ENCODE measurements around the gene SCFD2.

Gene SCFD2

DNA sequence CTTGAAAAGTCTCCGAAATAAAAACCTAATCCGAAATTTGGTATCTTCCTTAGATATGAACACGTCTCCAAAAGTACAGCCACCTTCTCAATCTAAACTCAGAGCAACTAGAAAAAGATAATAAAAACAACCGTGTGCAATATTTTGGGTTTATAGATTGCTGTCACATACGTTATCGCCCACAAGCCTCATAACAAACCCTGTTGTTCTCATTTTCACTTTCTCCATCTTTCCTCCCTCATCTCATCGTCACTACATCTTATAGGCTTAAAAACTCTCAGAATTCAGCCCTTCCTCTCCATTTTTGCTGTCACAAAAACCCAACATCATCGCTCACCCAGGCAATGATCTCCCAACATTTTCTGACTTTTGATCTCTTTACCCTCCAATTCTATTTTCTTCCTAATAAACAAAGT lies 448 bp upstream of the SCFD2 start:
- peaks cover 18% of the 10 kb centered on the region for H3K4me1 ChIP-seq (ENCODE audit: control insufficient read depth, insufficient read depth, low read length, unreplicated experiment)
- peaks cover 30% of the 10 kb centered on the region for H3K79me2 ChIP-seq (ENCODE audit: control insufficient read depth, insufficient read depth, low read length, unreplicated experiment)
- H3K27ac ChIP-seq (ENCODE audit: low read depth, low read length), result no peak overlapping the region

GRCh38 chr4:53365121-53365485 lies 758 bp downstream of the SCFD2 start:
- H3K79me2 ChIP-seq (ENCODE audit: control insufficient read depth, insufficient read depth, low read length, unreplicated experiment), result peaks cover 40% of the 10 kb centered on the region

More for the DNA sequence above, 448 bp upstream of the SCFD2 start:
- peak overlapping the region; percentile 93 for H2AFZ ChIP-seq (ENCODE audit: low read length, unreplicated experiment)
- no peaks in the 10 kb centered on the region for H3K27me3 ChIP-seq (ENCODE audit: insufficient read depth, low read length)
- no peaks in the 10 kb centered on the region for H3K36me3 ChIP-seq (ENCODE audit: insufficient read depth, low read length)
- H3K4me3 ChIP-seq (ENCODE audit: low read depth, low read length), result peak overlapping the region; percentile 93

DNA sequence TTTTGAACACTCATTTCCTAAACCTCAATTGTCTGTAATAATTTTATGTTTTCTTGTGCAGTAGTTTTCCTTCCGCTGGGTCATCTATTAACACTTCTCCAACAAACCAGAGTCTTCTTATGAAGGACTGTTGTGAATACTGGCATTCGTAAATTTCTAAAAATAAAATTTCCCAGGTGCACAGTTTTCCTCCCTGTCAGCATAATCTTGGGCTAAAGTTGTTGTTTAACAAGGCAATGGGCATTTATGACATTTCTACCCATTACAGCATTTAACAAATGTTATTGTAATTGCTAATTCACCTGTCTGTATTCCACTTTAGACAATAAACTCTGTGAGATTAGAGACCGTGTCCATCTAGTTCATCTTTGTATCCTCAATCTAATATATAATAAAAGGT lies 1.2 kb downstream of the SCFD2 start:
- Histone ChIP-seq H3K36me3 (ENCODE audit: insufficient read depth, low read length) (no peaks in the 10 kb centered on the region), H2AFZ (ENCODE audit: low read length, unreplicated experiment) (no peak overlapping the region), H3K4me3 (ENCODE audit: low read depth, low read length) (peak overlapping the region; percentile 93), H3K27me3 (ENCODE audit: insufficient read depth, low read length) (no peaks in the 10 kb centered on the region), H3K4me1 (ENCODE audit: control insufficient read depth, insufficient read depth, low read length, unreplicated experiment) (peaks cover 23% of the 10 kb centered on the region), H3K79me2 (ENCODE audit: control insufficient read depth, insufficient read depth, low read length, unreplicated experiment) (peaks cover 44% of the 10 kb centered on the region), H3K27ac (ENCODE audit: low read depth, low read length) (no peak overlapping the region)

More at GRCh38 chr4:53365121-53365485, 758 bp downstream of the SCFD2 start:
- H3K36me3 ChIP-seq (ENCODE audit: insufficient read depth, low read length), result no peaks in the 10 kb centered on the region
- peaks cover 23% of the 10 kb centered on the region for H3K4me1 ChIP-seq (ENCODE audit: control insufficient read depth, insufficient read depth, low read length, unreplicated experiment)
- peak overlapping the region; percentile 93 for H3K4me3 ChIP-seq (ENCODE audit: low read depth, low read length)
- H3K27me3 ChIP-seq (ENCODE audit: insufficient read depth, low read length), result no peaks in the 10 kb centered on the region
- peak overlapping the region; percentile 3; the same call in 1 of the 2 replicates for H3K27ac ChIP-seq (ENCODE audit: low read depth, low read length)
- peak overlapping the region; percentile 99 for H2AFZ ChIP-seq (ENCODE audit: low read length, unreplicated experiment)

DNA sequence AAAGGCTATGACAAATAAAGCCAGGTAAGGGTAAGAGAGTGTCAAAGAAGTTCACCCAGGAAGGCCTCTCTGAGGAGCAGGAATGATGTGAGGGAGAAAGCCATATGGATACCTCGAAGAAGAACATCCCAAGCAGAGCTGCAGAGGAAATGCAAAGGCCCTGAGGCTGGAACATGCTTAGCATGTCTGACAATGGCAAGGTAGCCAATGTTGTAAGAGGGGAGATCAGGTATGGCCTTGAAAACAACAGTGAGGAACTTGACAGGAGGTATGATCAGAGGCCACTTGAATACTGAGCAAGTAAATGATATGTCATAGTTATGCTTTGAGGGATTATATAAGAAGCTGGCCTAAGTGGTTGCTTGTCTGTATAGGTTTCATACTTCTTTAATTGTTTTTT lies 3.8 kb downstream of the SCFD2 start:
- H3K27me3 ChIP-seq (ENCODE audit: insufficient read depth, low read length), result no peaks in the 10 kb centered on the region
- no peak overlapping the region for H3K27ac ChIP-seq (ENCODE audit: low read depth, low read length)
- no peaks in the 10 kb centered on the region for H3K36me3 ChIP-seq (ENCODE audit: insufficient read depth, low read length)
- H3K4me3 ChIP-seq (ENCODE audit: low read depth, low read length), result peak overlapping the region; percentile 46
- no peak overlapping the region for H2AFZ ChIP-seq (ENCODE audit: low read length, unreplicated experiment)
- peaks cover 23% of the 10 kb centered on the region for H3K4me1 ChIP-seq (ENCODE audit: control insufficient read depth, insufficient read depth, low read length, unreplicated experiment)
- H3K79me2 ChIP-seq (ENCODE audit: control insufficient read depth, insufficient read depth, low read length, unreplicated experiment), result peaks cover 52% of the 10 kb centered on the region

- Histone ChIP-seq H3K27ac (ENCODE audit: low read depth, low read length) (no peak overlapping the region), H2AFZ (ENCODE audit: low read length, unreplicated experiment) (no peak overlapping the region), H3K36me3 (ENCODE audit: insufficient read depth, low read length) (no peaks in the 10 kb centered on the region), H3K27me3 (ENCODE audit: insufficient read depth, low read length) (no peaks in the 10 kb centered on the region), H3K79me2 (ENCODE audit: control insufficient read depth, insufficient read depth, low read length, unreplicated experiment) (peaks cover 52% of the 10 kb centered on the region), H3K4me1 (ENCODE audit: control insufficient read depth, insufficient read depth, low read length, unreplicated experiment) (peaks cover 23% of the 10 kb centered on the region), H3K4me3 (ENCODE audit: low read depth, low read length) (peak overlapping the region; percentile 46)
Observed at GRCh38 chr4:53361451-53361850, 4.4 kb downstream of the SCFD2 start.

GRCh38 chr4:53355930-53356521 lies 9.8 kb downstream of the SCFD2 start:
- Histone ChIP-seq H3K4me1 (ENCODE audit: control insufficient read depth, insufficient read depth, low read length, unreplicated experiment) (peaks cover 2% of the 10 kb centered on the region), H3K36me3 (ENCODE audit: insufficient read depth, low read length) (peaks cover 15% of the 10 kb centered on the region), H3K79me2 (ENCODE audit: control insufficient read depth, insufficient read depth, low read length, unreplicated experiment) (peaks cover 26% of the 10 kb centered on the region), H2AFZ (ENCODE audit: low read length, unreplicated experiment) (no peak overlapping the region), H3K27ac (ENCODE audit: low read depth, low read length) (no peak overlapping the region), H3K27me3 (ENCODE audit: insufficient read depth, low read length) (no peaks in the 10 kb centered on the region), H3K4me3 (ENCODE audit: low read depth, low read length) (no peak overlapping the region)

GRCh38 chr4:53354012-53354722 lies 11.7 kb downstream of the SCFD2 start:
- Histone ChIP-seq H3K27ac (ENCODE audit: low read depth, low read length) (no peak overlapping the region), H3K36me3 (ENCODE audit: insufficient read depth, low read length) (peaks cover 17% of the 10 kb centered on the region), H3K79me2 (ENCODE audit: control insufficient read depth, insufficient read depth, low read length, unreplicated experiment) (peaks cover 9% of the 10 kb centered on the region), H3K4me3 (ENCODE audit: low read depth, low read length) (no peak overlapping the region), H2AFZ (ENCODE audit: low read length, unreplicated experiment) (no peak overlapping the region), H3K4me1 (ENCODE audit: control insufficient read depth, insufficient read depth, low read length, unreplicated experiment) (no peaks in the 10 kb centered on the region), H3K27me3 (ENCODE audit: insufficient read depth, low read length) (no peaks in the 10 kb centered on the region)

GRCh38 chr4:53349091-53349491 lies 16.8 kb downstream of the SCFD2 start:
- peaks cover 13% of the 10 kb centered on the region for H3K36me3 ChIP-seq (ENCODE audit: insufficient read depth, low read length)

DNA sequence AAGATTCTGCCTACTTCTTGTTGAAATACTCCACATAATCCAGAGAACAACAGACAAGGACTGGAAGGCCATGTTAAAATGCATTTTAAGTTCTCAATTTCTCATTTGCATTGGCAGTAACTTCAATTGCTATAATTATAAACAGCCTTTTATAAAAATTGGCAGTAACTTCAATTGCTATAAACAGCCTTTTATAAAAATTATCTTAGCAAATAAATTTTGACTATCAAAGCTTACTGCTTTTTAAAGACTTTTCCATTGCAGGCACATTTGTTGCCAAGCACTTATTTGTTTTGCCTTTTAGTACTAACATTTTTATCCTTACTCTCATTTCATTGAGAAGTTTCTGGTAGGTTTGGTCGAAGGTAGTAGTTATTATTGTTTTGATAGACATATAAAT lies 17.8 kb downstream of the SCFD2 start:
- Histone ChIP-seq H2AFZ (ENCODE audit: low read length, unreplicated experiment) (no peak overlapping the region), H3K27me3 (ENCODE audit: insufficient read depth, low read length) (no peaks in the 10 kb centered on the region), H3K36me3 (ENCODE audit: insufficient read depth, low read length) (peaks cover 10% of the 10 kb centered on the region), H3K4me3 (ENCODE audit: low read depth, low read length) (no peak overlapping the region), H3K79me2 (ENCODE audit: control insufficient read depth, insufficient read depth, low read length, unreplicated experiment) (no peaks in the 10 kb centered on the region), H3K4me1 (ENCODE audit: control insufficient read depth, insufficient read depth, low read length, unreplicated experiment) (peaks cover 10% of the 10 kb centered on the region), H3K27ac (ENCODE audit: low read depth, low read length) (no peak overlapping the region)

More at GRCh38 chr4:53349091-53349491, 16.8 kb downstream of the SCFD2 start:
- Histone ChIP-seq H3K79me2 (ENCODE audit: control insufficient read depth, insufficient read depth, low read length, unreplicated experiment) (no peaks in the 10 kb centered on the region), H2AFZ (ENCODE audit: low read length, unreplicated experiment) (no peak overlapping the region), H3K4me1 (ENCODE audit: control insufficient read depth, insufficient read depth, low read length, unreplicated experiment) (peaks cover 10% of the 10 kb centered on the region), H3K27ac (ENCODE audit: low read depth, low read length) (no peak overlapping the region), H3K27me3 (ENCODE audit: insufficient read depth, low read length) (no peaks in the 10 kb centered on the region), H3K4me3 (ENCODE audit: low read depth, low read length) (no peak overlapping the region)

- H3K4me3 ChIP-seq (ENCODE audit: low read depth, low read length), result no peak overlapping the region; the same call in 1 of the 2 replicates
- H3K27ac ChIP-seq (ENCODE audit: low read depth, low read length), result peak overlapping the region; percentile 13; the same call in 1 of the 2 replicates
- H3K4me1 ChIP-seq (ENCODE audit: control insufficient read depth, insufficient read depth, low read length, unreplicated experiment), result peaks cover 10% of the 10 kb centered on the region
- H3K79me2 ChIP-seq (ENCODE audit: control insufficient read depth, insufficient read depth, low read length, unreplicated experiment), result no peaks in the 10 kb centered on the region
- no peaks in the 10 kb centered on the region for H3K27me3 ChIP-seq (ENCODE audit: insufficient read depth, low read length)
- peaks cover 5% of the 10 kb centered on the region for H3K36me3 ChIP-seq (ENCODE audit: insufficient read depth, low read length)
- H2AFZ ChIP-seq (ENCODE audit: low read length, unreplicated experiment), result peak overlapping the region; percentile 7
Observed at GRCh38 chr4:53346920-53347852, 18.7 kb downstream of the SCFD2 start.

Measured in ACC112 (cell line).